HG03175 (cell line): ENCODE measurements around the gene NME4.
"Not testable (repeated sequence)": the region's sequence is repeated elsewhere in the genome, so short reads cannot be mapped to it uniquely, and the experiment has no call there.

ENCODE experiments used
- ATAC-seq: cut with Tn5 transposase; IDR thresholded peaks from one replicate; pipeline ENCODE4 v1.9.1; 2021; ENCODE audit warnings: mild to moderate bottlenecking, moderate library complexity; ENCODE audit not compliant: unreplicated experiment

Gene NME4

GRCh38 chr16:396199-396598 is 800 bp upstream of the NME4 start:
- ATAC-seq: no peak

GRCh38 chr16:396605-397004 is 394 bp upstream of the NME4 start:
- ATAC-seq: no peak

- ATAC-seq: no peak
Measured at GRCh38 chr16:397736-398332, 835 bp downstream of the NME4 start.

- no peak for ATAC-seq
Measured at GRCh38 chr16:398561-399339, 1.8 kb downstream of the NME4 start.

GRCh38 chr16:399340-400019 is 2.5 kb downstream of the NME4 start:
- ATAC-seq: no peak

- ATAC-seq: no peak
Measured at GRCh38 chr16:400061-400591, 3.1 kb downstream of the NME4 start.

GRCh38 chr16:401468-402348 is 4.7 kb downstream of the NME4 start, which contains the start of gene DECR2:
TSS of gene DECR2 (plus strand) at chr16:401885. CDS start at chr16:401964, 79 bp downstream.
- peak; percentile 65 for ATAC-seq

GRCh38 chr16:404971-405486 is 8.0 kb downstream of the NME4 start:
- no peak for ATAC-seq

GRCh38 chr16:405548-406506 is 8.8 kb downstream of the NME4 start:
- no peak for ATAC-seq

GRCh38 chr16:407253-407652 is 10.3 kb downstream of the NME4 start:
- no peak for ATAC-seq

- no peak for ATAC-seq
Measured at GRCh38 chr16:410516-411178, 13.6 kb downstream of the NME4 start.

- no peak for ATAC-seq
Measured at GRCh38 chr16:411576-412265, 14.7 kb downstream of the NME4 start.

- no peak for ATAC-seq
Measured at GRCh38 chr16:414395-415169, 17.6 kb downstream of the NME4 start.

- not testable (repeated sequence) for ATAC-seq
Measured at GRCh38 chr16:415170-415498, 18.1 kb downstream of the NME4 start.

- ATAC-seq: not testable (repeated sequence)
Measured at GRCh38 chr16:422179-422578, 25.2 kb downstream of the NME4 start.

- ATAC-seq: no peak
Measured at GRCh38 chr16:424033-424622, 27.1 kb downstream of the NME4 start.

GRCh38 chr16:424623-425081 is 27.7 kb downstream of the NME4 start:
- ATAC-seq: no peak
